NCI-H128 (cell line): Measurements from ENCODE around the gene RIC1.
"Not testable (repeated sequence)": the region's sequence is repeated elsewhere in the genome, so short reads cannot be mapped to it uniquely, and the experiment has no call there.

ENCODE experiments used
- DNase-seq: peaks from one replicate; lab custom pipeline; 2025; ENCODE audit not compliant: unreplicated experiment; lab: John Stamatoyannopoulos, UW

The RIC1 gene

GRCh38 chr9:5620494-5620893 is 8.4 kb upstream of the RIC1 start:
- DNase-seq: no peak

GRCh38 chr9:5621327-5621726 is 7.6 kb upstream of the RIC1 start:
- no peak for DNase-seq

GRCh38 chr9:5622016-5622415 is 6.9 kb upstream of the RIC1 start:
- no peak for DNase-seq

GRCh38 chr9:5624655-5625054 is 4.3 kb upstream of the RIC1 start:
- DNase-seq: no peak

- DNase-seq: no peak
Measured at GRCh38 chr9:5626727-5627634, 1.9 kb upstream of the RIC1 start.

- not testable (repeated sequence) for DNase-seq
Measured at GRCh38 chr9:5627686-5628085, 1.2 kb upstream of the RIC1 start.

GRCh38 chr9:5628183-5628529 is 751 bp upstream of the RIC1 start:
- DNase-seq: no peak

- DNase-seq: no peak
Measured at GRCh38 chr9:5629312-5630080, 589 bp downstream of the RIC1 start.

- DNase-seq: no peak
Measured at GRCh38 chr9:5630081-5630507, 1.2 kb downstream of the RIC1 start.

GRCh38 chr9:5631026-5631425 is 2.1 kb downstream of the RIC1 start:
- DNase-seq: no peak

- no peak for DNase-seq
Measured at GRCh38 chr9:5632540-5632939, 3.6 kb downstream of the RIC1 start.

GRCh38 chr9:5633243-5633642 is 4.3 kb downstream of the RIC1 start:
- DNase-seq: no peak

- DNase-seq: no peak
Measured at GRCh38 chr9:5635390-5635789, 6.5 kb downstream of the RIC1 start.

- no peak for DNase-seq
Measured at GRCh38 chr9:5639816-5640215, 10.9 kb downstream of the RIC1 start.

GRCh38 chr9:5642170-5642569 is 13.3 kb downstream of the RIC1 start:
- no peak for DNase-seq

GRCh38 chr9:5643005-5643624 is 14.2 kb downstream of the RIC1 start:
- DNase-seq: no peak

GRCh38 chr9:5644501-5644900 is 15.6 kb downstream of the RIC1 start:
- DNase-seq: no peak

- no peak for DNase-seq
Measured at GRCh38 chr9:5646116-5646515, 17.2 kb downstream of the RIC1 start.

GRCh38 chr9:5650356-5651105 is 21.6 kb downstream of the RIC1 start:
- DNase-seq: no peak

GRCh38 chr9:5651246-5651645 is 22.3 kb downstream of the RIC1 start:
- no peak for DNase-seq

- DNase-seq: no peak
Measured at GRCh38 chr9:5652821-5653220, 23.9 kb downstream of the RIC1 start.
